NCI-H2029 treated with DMSO at 0.1 percent for 48 hours (cell line): ENCODE results near the gene LMAN1.

Experiments used
- DNase-seq: peaks from one replicate; lab custom pipeline; 2025; lab: John Stamatoyannopoulos, UW

LMAN1 gene

DNA sequence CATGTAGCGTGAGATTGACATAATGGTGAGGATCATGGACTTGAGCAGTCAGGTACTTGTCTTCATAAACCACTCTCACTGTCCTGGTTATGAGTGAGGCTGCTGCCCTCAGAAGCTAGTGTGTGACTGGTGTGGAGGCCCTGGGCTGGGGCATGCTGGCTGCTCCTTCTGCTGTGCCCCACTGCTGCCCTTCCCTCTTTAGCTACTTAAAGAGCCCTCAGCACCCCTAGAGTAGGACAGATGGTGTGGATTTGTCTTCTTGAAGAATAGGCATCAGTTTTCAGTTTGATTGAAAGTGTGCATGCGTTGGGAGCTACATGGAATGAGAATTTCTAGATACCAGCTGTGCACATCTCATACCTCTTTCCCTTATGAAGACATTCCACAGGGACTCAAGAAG, 56.1 kb downstream of the LMAN1 start:
- no peak for DNase-seq

DNA sequence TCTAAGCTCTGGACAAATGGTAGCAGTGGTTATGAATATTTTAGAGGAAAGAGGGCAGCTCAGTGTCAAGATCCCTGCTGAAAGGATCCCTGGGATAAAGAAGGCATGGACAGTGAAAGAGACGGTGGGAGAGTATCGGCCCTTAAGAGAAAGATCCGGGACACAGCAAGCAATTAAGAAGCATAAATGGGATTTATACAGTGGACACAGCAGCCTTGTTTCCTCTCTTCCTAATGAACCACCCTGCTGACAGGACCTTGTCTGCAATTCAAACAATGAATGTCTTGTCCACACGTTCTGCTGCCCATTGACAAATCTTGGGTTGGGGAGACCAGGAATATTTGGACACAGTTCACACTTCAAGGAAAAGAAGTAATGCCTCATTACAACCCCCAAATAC, 57.1 kb downstream of the LMAN1 start:
- no peak for DNase-seq

DNA sequence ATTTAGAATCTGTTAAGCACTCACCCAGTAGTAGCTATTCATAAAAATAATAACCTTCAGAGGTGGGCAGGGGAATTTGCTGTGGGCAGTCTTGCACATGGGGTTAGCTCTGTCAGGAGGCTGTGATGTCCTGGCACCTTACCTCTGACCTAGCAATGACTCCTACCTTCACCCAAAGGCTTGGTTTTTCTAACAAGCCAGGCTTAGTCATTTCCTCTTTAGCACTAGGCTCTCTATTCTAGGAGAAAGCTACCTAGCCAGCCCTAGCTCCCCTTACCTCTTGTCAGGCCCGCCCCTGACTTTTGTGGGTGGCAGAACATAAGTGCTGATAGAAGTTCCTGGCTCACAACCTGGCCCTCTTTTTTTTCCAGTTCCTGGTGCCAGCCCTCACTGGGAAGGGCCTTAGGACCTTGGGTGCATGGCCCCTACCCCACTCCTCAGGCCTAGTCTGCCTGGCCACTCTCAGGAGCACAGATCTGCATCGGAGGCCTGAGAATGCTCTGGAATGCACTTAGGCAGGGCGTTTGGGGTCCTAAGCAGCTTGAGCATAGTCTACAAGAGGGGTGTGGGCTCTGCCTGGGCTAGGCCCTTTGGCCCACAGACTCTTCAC, 58.3 kb downstream of the LMAN1 start:
- no peak for DNase-seq

DNA sequence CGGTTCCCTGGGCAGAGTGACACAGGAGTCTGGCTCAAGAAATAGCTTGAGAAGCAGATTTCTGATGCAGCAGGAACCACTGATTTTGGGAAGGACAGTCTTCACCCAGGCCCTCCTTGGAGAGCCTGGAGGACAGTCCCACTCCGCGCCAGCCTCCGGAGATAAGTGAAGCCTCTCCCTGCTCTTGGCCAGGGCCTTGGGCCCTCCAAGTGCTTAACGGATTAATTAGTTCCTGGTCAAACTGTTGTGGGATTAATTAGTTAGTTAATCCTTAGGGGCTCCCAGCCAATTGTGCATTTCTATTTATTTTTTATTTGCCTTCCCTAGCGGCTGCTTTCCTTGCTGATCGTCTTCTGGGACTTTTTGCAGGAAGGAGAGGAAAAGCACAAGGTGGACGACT, 60.2 kb downstream of the LMAN1 start:
- DNase-seq, result no peak

DNA sequence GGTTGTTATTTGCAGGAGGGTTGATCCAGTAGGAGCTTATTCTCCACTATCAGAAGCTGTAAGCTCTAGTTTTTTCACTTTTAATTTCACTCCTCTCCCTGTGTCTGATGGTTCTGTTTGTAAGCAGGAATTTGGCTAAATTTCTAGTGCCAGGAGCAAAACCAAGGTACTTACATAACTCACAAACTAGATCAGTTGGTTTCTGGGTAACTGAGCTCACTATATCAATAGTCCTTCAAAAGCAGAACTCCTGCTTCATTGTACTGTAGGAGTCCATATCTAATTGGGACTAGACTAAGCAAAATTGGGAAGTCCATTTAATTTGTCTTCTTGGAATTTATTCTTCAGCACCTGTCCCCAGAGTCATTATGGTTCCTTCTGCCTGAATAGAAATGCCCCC, 65.7 kb downstream of the LMAN1 start:
- DNase-seq, result no peak

DNA sequence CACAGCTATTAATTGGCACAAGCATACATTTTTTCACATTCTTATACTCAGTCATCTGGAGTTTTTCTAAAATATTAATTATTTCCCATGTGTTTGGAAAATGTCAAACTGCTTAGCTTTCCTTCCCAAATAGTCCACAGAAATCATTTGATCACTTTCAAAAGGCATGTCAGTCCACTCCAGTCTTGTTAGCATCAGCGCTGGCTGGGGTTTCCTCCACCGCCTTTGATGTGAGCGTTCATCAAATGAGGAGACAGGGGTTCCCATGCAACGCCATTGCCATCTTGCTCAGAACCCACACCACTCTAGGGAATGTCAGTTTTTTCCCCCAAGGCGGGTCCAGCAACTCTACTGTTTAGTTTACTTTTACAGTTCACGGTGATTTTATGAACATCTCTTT, 72.7 kb downstream of the LMAN1 start:
- no peak for DNase-seq

DNA sequence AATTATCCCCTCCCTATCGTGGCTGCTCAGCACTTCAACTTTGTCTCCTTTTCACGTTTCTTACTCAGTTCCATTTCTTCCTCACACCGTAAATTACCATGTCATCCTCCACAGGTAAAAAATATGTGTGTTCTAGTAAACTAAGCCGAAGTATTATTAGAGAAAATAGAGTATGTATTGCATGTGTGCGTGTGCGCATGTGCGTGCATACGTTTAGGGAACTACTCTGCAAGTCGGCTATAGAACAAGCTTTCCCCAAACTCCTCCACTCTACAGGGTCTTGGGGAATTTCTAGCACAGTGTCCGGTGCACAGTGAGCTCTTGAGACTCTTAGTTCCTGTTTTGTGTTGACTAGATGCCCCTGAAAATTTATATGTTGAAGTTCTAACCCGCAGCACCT, 76.7 kb downstream of the LMAN1 start:
- no peak for DNase-seq

DNA sequence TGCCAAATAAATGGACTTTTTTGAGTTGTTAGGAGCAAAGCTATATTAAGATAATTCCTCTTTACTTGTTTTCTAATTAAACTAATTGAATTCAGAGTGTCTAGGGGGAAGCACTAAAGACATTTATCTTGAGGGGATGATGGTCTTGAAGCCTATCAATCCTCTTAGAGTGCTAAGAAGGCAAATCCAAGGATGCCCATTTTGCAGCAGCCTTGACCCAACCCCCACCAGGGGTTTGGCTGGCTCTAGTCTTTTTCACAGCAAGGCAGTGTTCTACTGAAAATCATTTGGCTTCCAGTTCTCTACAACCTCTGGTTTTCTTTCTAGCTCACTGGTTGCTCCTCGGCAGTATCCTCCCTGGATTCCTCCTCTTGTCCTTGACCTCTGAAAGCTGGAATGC, 79.3 kb downstream of the LMAN1 start:
- DNase-seq, result no peak

DNA sequence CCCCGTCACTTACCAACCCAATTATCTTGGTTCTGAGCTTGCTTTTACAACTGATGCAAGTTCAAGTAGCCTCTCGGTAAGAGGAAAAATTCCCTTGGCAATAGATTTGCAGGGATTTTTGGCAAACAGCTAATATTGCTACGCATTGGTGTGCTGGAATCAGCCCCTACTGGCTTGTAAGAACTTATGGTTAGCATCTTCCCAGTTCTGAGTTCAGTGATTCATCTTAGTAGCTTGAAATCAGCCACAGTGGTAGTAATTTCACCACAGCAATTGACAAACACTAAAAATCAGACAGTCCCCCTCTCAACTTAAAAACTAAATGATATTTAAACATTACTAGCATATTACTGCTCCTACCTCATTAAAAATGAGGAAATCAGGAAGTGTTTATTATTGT, 79.9 kb downstream of the LMAN1 start:
- DNase-seq, result no peak

DNA sequence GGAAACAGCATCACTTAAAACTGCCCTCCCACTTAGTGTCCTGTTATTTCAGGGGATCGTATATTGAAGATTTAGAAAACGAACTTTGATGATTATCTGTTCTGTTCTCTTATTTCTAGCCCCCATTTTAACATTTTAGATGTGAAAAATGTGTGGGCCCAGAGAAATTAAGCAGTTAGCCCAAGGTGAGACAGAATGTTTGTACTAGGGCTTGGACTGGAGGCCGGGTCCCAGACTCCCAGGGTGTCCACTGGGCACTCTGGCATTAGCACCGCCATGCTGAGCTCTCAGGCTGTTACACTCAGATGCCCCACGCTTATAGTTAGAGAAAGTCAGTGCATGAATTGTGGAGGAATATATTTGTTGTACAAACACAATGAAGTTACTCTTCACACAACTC, 80.3 kb downstream of the LMAN1 start:
- DNase-seq, result no peak
